GM12878 (cell line): ENCODE data around the gene APOL4. TPM values are rescaled to one million over a fixed set of nuclear protein-coding genes. Genes with fewer than 3 reads are reported as not detected.

ENCODE experiments used
- ATAC-seq: fragments of 200-7000 bp; cut with Tn5 transposase; 3 replicates; pipeline ENCODE4 v1.9.1; 2020; ENCODE audit warnings: mild to moderate bottlenecking, moderate library complexity
- BruUV-seq: library from RNA; stranded (reverse); fragments of 400-500 nt; replicated peaks from 2 replicates; lab custom pipeline; 2021; lab: Mats Ljungman, UMichigan
- CTCF ChIA-PET: fragments of 300-600 bp; sonication (Branson Sonifier 250); formaldehyde crosslinking; extraction: SDS; loops from one replicate; lab custom pipeline; 2021; ENCODE audit warnings: inconsistent platforms; lab: Yijun Ruan, JAX
- POLR2A ChIA-PET: fragments of 350-600 bp; formaldehyde crosslinking; extraction: SDS; loops from one replicate; lab custom pipeline; 2021; ENCODE audit warnings: inconsistent platforms; lab: Charles Lee
- RAD21 ChIA-PET: fragments of 300-600 bp; sonication (Branson Sonifier 250); formaldehyde crosslinking; loops from one replicate; lab custom pipeline; 2023; ENCODE audit warnings: antibody characterized with exemption; ENCODE audit not compliant: unreplicated experiment; lab: Charles Lee
- SMC1A ChIA-PET: fragments of 300-600 bp; sonication (Branson Sonifier 250); formaldehyde crosslinking; loops from one replicate; lab custom pipeline; 2023; ENCODE audit not compliant: unreplicated experiment, uncharacterized antibody; lab: Charles Lee
- DNase-seq: peaks from one replicate; pipeline ENCODE4 v3.0.0-alpha.2; 2011; ENCODE audit warnings: low read depth, low spot score
- FAIRE-seq: peaks from 3 replicates; lab custom pipeline; 2011; peaks lifted over from hg19 to GRCh38; lab: Jason Lieb, UNC
- H2AFZ ChIP-seq: 2 replicates; pipeline ENCODE4 v1.6.0; 2011; ENCODE audit warnings: low read depth, low read length, control low read depth; ENCODE audit not compliant: control insufficient read depth
- H3K27ac ChIP-seq: 2 replicates; pipeline ENCODE4 v1.5.1; 2011; ENCODE audit warnings: control low read depth; ENCODE audit not compliant: control insufficient read depth, insufficient read depth
- H3K27me3 ChIP-seq, 2 experiments: replicated peaks in 1 of 2; 2 replicates each; pipeline versions ENCODE4 v1.6.0 to v1.6.1; 2011; ENCODE audit warnings: low read length in 1 of 2; ENCODE audit not compliant: control insufficient read depth in 2 of 2, insufficient read depth in 2 of 2
- H3K36me3 ChIP-seq, 2 experiments: 2 replicates each; pipeline ENCODE4 v1.5.1; 2011; ENCODE audit warnings: low read length in 1 of 2; ENCODE audit not compliant: control insufficient read depth in 2 of 2, insufficient read depth in 2 of 2
- H3K4me1 ChIP-seq: 2 replicates; pipeline ENCODE4 v1.6.1; 2011; ENCODE audit warnings: mild to moderate bottlenecking, low read length, moderate library complexity, mixed read lengths; ENCODE audit not compliant: control insufficient read depth, insufficient read depth
- H3K4me2 ChIP-seq: 2 replicates; pipeline ENCODE4 v1.6.0; 2011; ENCODE audit warnings: control low read depth; ENCODE audit not compliant: control insufficient read depth, insufficient read depth
- H3K4me3 ChIP-seq: fragments of 200-600 bp; sonication (generic); 2 replicates; pipeline ENCODE4 v1.5.1; 2016
- H3K79me2 ChIP-seq: 2 replicates; pipeline ENCODE4 v1.6.0; 2011; ENCODE audit warnings: low read length; ENCODE audit not compliant: control insufficient read depth, insufficient read depth
- H3K9ac ChIP-seq: 2 replicates; pipeline ENCODE4 v1.8.0; 2011; ENCODE audit warnings: low read length, control low read depth, mixed read lengths; ENCODE audit not compliant: control insufficient read depth, insufficient read depth
- H3K9me3 ChIP-seq: replicated peaks from 3 replicates; pipeline ENCODE4 v1.5.1; 2011; ENCODE audit warnings: mild to moderate bottlenecking, low read length; ENCODE audit not compliant: control insufficient read depth, insufficient read depth
- H4K20me1 ChIP-seq: 2 replicates; pipeline ENCODE4 v1.6.0; 2011; ENCODE audit not compliant: control insufficient read depth, insufficient read depth
- ATF7 ChIP-seq: fragments of 450-650 bp; IDR thresholded peaks from 2 replicates; pipeline ENCODE4 v1.6.1; 2016; ENCODE audit warnings: low read depth, mild to moderate bottlenecking
- BACH1 ChIP-seq: fragments of 450-650 bp; IDR thresholded peaks from 2 replicates; pipeline ENCODE4 v1.6.1; 2017; ENCODE audit warnings: mild to moderate bottlenecking, borderline replicate concordance
- CREB1 ChIP-seq: IDR thresholded peaks from 2 replicates; pipeline ENCODE4 v1.6.1; 2012; ENCODE audit warnings: low read depth, mild to moderate bottlenecking, inconsistent platforms
- DPF2 ChIP-seq: fragments of 450-650 bp; IDR thresholded peaks from 2 replicates; pipeline ENCODE4 v1.6.1; 2017; ENCODE audit warnings: mild to moderate bottlenecking
- GABPA ChIP-seq: IDR thresholded peaks from 2 replicates; pipeline ENCODE4 v1.6.1; 2014; ENCODE audit warnings: antibody characterized with exemption, low read depth, mild to moderate bottlenecking, inconsistent platforms
- IKZF1 ChIP-seq: fragments of 450-650 bp; conservative IDR thresholded peaks from 2 replicates; pipeline ENCODE4 v1.6.1; 2017; ENCODE audit warnings: antibody characterized with exemption, mild to moderate bottlenecking
- MYC ChIP-seq: IDR thresholded peaks from 2 replicates; pipeline ENCODE4 v1.6.1; 2011; ENCODE audit warnings: mild to moderate bottlenecking, low read length, moderate library complexity, inconsistent platforms; ENCODE audit not compliant: insufficient read depth, insufficient replicate concordance, insufficient read length, severe bottlenecking
- NBN ChIP-seq: fragments of 450-650 bp; IDR thresholded peaks from 2 replicates; pipeline ENCODE4 v1.6.1; 2016
- RELA ChIP-seq: fragments of 450-650 bp; IDR thresholded peaks from 2 replicates; pipeline ENCODE4 v1.8.0; 2014; ENCODE audit warnings: borderline replicate concordance; ENCODE audit not compliant: partially characterized antibody
- SREBF1 ChIP-seq: IDR thresholded peaks from 2 replicates; pipeline ENCODE4 v1.6.1; 2012; ENCODE audit warnings: mild to moderate bottlenecking, low read length
- TCF3 ChIP-seq: IDR thresholded peaks from 2 replicates; pipeline ENCODE4 v1.6.1; 2012; ENCODE audit warnings: low read depth, mild to moderate bottlenecking, low read length, borderline replicate concordance; ENCODE audit not compliant: insufficient read depth
- YY1 ChIP-seq: IDR thresholded peaks from 2 replicates; pipeline ENCODE4 v1.6.1; 2011; ENCODE audit warnings: low read depth, mild to moderate bottlenecking, low read length
- ZNF24 ChIP-seq: fragments of 450-650 bp; IDR thresholded peaks from 2 replicates; pipeline ENCODE4 v1.6.1; 2017; ENCODE audit warnings: antibody characterized with exemption, mild to moderate bottlenecking
- WGBS: methylation state at CpG from one replicate; pipeline ENCODE4 v1.1.6; 2016; ENCODE audit warnings: low lambda C conversion rate; ENCODE audit not compliant: insufficient replicate concordance, insufficient coverage; ENCODE audit errors: missing lambda C conversion rate; 5-methylcytosine and 5-hydroxymethylcytosine counted together
- in situ Hi-C: fragments of 300-500 bp; cut with MboI; formaldehyde crosslinking; loops from 9 replicates; pipeline ENCODE4 v1.14.3; 2018; ENCODE audit warnings: mixed read lengths
- intact Hi-C: fragments of 100-400 bp; cut with micrococcal nuclease; formaldehyde crosslinking; loops from one replicate; pipeline ENCODE4 v1.14.2; 2022; ENCODE audit not compliant: unreplicated experiment
- polyA plus RNA-seq, 11 experiments: library from polyadenylated mRNA; depleted of rRNA in 4 of 11; unstranded in 6 of 11; stranded (reverse) in 5 of 11; fragments of >200 nt; fragmentation: Nextera tagmentation in 4 of 11; fragmentation: Illumina TruSeq in 1 of 11; extraction: Ambion mirVana in 4 of 11; extraction: Trizol in 1 of 11; gene quantifications; 1 replicate in 1 of 11; 2 replicates in 10 of 11; pipeline versions ENCODE4 v1.2.1 to v1.2.3, GENCODE V29; 2011 to 2016; ENCODE audit warnings: inconsistent platforms in 2 of 11, missing spikeins in 2 of 11, low read depth in 1 of 11
- total RNA-seq, 4 experiments: library from RNA; depleted of rRNA in 3 of 4; stranded (reverse); fragments of >200 nt in 3 of 4; fragmentation: Illumina TruSeq in 1 of 4; extraction: Trizol in 1 of 4; gene quantifications; 2 replicates each; pipeline versions ENCODE4 v1.2.1 to v1.2.3, GENCODE V29; 2013 to 2021
- TF ChIP-seq, protein P1 (sequence below): fragments of 150-350 bp; IDR thresholded peaks from 2 replicates; pipeline ENCODE4 v1.6.1; 2014; ENCODE audit warnings: mild to moderate bottlenecking, low read depth, low read length

The APOL4 gene
- total and polyA plus RNA-seq, 10 of the 15 experiments (the other 5 are each of a cell fraction or from before 2014, with no cell fraction given): 0.03 to 0.24 (median 0.19) TPM; not detected in 7

DNA sequence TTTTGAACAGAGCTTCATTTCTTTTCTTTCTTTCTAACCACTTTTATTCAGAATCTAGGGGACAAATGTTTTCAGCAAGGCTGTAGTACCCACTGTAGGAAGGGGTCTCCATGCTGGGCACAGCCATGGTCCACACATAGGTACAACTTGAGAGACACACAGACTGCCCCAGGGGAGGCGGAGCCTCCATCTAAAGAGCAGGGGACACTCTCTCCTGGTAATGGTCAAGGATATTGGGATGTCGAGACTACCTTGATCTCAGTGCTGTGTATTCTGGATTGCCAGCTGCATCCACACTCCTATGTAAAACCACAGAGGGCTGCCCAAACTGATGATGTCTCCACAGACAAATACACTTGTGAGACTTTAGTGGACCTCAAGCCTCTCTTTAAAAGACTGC lies 38.1 kb downstream of the APOL4 start:
- Histone ChIP-seq H3K27me3 (no peaks in the 10 kb centered on the region), H3K4me2 (peak overlapping the region; percentile 99), H3K4me1 (peaks cover 56% of the 10 kb centered on the region), H3K27ac (peak overlapping the region; percentile 94), H3K36me3 (no peaks in the 10 kb centered on the region), H3K4me3 (peak overlapping the region; percentile 18; the same call in 1 of the 2 replicates), H4K20me1 (no peaks in the 10 kb centered on the region), H2AFZ (no peak overlapping the region), H3K9ac (no peak overlapping the region; the same call in 1 of the 2 replicates), H3K79me2 (peaks cover 22% of the 10 kb centered on the region), H3K9me3 (no peaks in the 10 kb centered on the region; the same call in 2 of the 3 replicates)
- ChIA-PET RAD21 (interaction anchor here (0.5 to 7.4 kb wide), 7 partner anchors 11 to 536 kb away, joined by 3 to 71 read pairs (median 4); partner anchors contain the start of gene APOL2), SMC1A (interaction anchor here (0.6 to 10.7 kb wide), 17 partner anchors 10 to 766 kb away, joined by 3 to 154 read pairs (median 5); partner anchors contain the start of genes APOL1 and APOL2), POLR2A (interaction anchor here (0.6 to 2.8 kb wide), 7 partner anchors 9 to 102 kb away, joined by 3 to 14 read pairs (median 3); partner anchors contain the start of gene APOL1), CTCF (interaction anchor here (0.6 to 11.9 kb wide), 14 partner anchors 10 to 536 kb away, joined by 3 to 150 read pairs (median 6); partner anchors contain the start of gene APOL2)
- BruUV-seq: no TSS peak
- ATAC-seq (no peak), DNase-seq (no peak), FAIRE-seq (no peak)
- WGBS: 74% methylated on average over 2 of the region's 2 CpGs
- TF ChIP-seq ZNF24: no peak
- TF ChIP-seq GABPA: no peak
- no peak for TF ChIP-seq SREBF1
- in situ Hi-C loops: no loop called here
- intact Hi-C loops: no loop called here

DNA sequence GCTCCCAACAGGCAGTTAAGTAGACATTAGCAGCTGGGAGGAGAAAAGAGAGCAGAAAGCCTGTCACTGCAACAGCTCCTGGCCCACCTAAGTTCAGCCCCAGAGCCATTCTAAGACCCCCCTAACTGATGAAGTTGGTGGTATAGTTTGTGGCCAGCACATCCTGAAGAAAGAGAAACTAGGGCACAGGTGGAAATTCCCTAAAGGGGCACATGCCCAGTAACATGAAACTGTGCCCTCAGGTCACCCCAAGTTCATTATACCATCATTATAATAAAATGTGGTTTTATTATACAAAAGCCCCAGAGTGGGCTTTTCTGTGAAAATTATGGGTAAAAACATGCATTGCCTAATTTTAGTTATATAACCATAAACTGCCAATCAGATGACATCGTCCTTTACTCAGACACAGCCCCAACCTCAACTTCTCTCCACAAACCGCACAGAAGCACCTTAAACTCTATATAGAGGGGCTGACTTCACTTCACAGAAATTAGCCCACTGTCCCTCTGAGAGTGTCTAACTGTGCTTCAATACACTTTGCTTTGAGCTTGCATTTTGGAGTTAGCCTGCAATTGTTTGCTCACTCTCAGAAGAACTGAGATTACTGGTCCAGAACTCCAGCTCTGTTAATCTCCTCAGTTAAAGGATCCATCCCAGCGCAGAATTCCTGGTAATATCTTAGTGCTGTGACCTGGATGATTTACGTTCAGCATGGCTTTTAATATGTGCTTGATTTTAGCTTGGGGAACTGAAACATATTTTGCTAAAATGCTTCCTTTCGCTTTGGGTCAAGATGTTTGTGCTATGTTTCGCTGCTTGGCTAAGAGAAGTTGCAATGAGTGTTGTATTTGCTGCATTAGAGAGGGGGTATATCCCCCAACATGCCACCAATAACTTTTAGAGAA lies 39.2 kb downstream of the APOL4 start:
- Histone ChIP-seq H3K4me2 (peak overlapping the region; percentile 99), H3K4me1 (peaks cover 58% of the 10 kb centered on the region), H3K27ac (peak overlapping the region; percentile 94), H3K4me3 (peak overlapping the region; percentile 55), H2AFZ (peak overlapping the region; percentile 68), H3K9me3 (no peaks in the 10 kb centered on the region), H3K79me2 (peaks cover 32% of the 10 kb centered on the region), H4K20me1 (no peaks in the 10 kb centered on the region), H3K27me3 (no peaks in the 10 kb centered on the region), H3K9ac (peak overlapping the region; percentile 48), H3K36me3 (no peaks in the 10 kb centered on the region)
- ChIA-PET CTCF (interaction anchor here (0.7 to 11.9 kb wide), 14 partner anchors 10 to 535 kb away, joined by 3 to 150 read pairs (median 6); partner anchors contain the start of gene APOL2), SMC1A (interaction anchor here (0.9 to 10.7 kb wide), 18 partner anchors 9 to 534 kb away, joined by 3 to 154 read pairs (median 6); partner anchors contain the start of genes APOL1 and APOL2), RAD21 (interaction anchor here (0.5 to 7.4 kb wide), 7 partner anchors 12 to 535 kb away, joined by 3 to 71 read pairs (median 4); partner anchors contain the start of gene APOL2), POLR2A (interaction anchor here (1.1 to 2.8 kb wide), 6 partner anchors 8 to 103 kb away, joined by 3 to 14 read pairs (median 4); partner anchors contain the start of gene APOL1)
- intact Hi-C loops (no loop called here), in situ Hi-C loops (no loop called here)
- 4% methylated on average over 6 of the region's 6 CpGs for WGBS
- FAIRE-seq (peak; percentile 88), ATAC-seq (peak; percentile 79), DNase-seq (peak; percentile 70)
- TSS peak; percentile 71 for BruUV-seq
- TF ChIP-seq, protein P1, sequence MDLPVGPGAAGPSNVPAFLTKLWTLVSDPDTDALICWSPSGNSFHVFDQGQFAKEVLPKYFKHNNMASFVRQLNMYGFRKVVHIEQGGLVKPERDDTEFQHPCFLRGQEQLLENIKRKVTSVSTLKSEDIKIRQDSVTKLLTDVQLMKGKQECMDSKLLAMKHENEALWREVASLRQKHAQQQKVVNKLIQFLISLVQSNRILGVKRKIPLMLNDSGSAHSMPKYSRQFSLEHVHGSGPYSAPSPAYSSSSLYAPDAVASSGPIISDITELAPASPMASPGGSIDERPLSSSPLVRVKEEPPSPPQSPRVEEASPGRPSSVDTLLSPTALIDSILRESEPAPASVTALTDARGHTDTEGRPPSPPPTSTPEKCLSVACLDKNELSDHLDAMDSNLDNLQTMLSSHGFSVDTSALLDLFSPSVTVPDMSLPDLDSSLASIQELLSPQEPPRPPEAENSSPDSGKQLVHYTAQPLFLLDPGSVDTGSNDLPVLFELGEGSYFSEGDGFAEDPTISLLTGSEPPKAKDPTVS: no peak
- no peak for TF ChIP-seq BACH1
- TF ChIP-seq DPF2: peak; percentile 82
- no peak for TF ChIP-seq YY1
- peak; percentile 87 for TF ChIP-seq ATF7
- peak; percentile 77 for TF ChIP-seq NBN
- TF ChIP-seq MYC: no peak
- TF ChIP-seq CREB1: 0 out of 2 replicates have a peak, but pooled peaks have one; percentile 11
- TF ChIP-seq IKZF1: peak; percentile 67
- no peak for TF ChIP-seq TCF3
- peak; percentile 52 for TF ChIP-seq RELA
